NOMO-1 (cell line): ENCODE results near the gene CYTH1.

Experiments
- DNase-seq, 2 experiments: peaks; one replicate each; lab custom pipeline; 2025; ENCODE audit not compliant: unreplicated experiment in 2 of 2; lab: John Stamatoyannopoulos, UW

Gene CYTH1, protein sequence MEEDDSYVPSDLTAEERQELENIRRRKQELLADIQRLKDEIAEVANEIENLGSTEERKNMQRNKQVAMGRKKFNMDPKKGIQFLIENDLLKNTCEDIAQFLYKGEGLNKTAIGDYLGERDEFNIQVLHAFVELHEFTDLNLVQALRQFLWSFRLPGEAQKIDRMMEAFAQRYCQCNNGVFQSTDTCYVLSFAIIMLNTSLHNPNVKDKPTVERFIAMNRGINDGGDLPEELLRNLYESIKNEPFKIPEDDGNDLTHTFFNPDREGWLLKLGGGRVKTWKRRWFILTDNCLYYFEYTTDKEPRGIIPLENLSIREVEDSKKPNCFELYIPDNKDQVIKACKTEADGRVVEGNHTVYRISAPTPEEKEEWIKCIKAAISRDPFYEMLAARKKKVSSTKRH

DNA sequence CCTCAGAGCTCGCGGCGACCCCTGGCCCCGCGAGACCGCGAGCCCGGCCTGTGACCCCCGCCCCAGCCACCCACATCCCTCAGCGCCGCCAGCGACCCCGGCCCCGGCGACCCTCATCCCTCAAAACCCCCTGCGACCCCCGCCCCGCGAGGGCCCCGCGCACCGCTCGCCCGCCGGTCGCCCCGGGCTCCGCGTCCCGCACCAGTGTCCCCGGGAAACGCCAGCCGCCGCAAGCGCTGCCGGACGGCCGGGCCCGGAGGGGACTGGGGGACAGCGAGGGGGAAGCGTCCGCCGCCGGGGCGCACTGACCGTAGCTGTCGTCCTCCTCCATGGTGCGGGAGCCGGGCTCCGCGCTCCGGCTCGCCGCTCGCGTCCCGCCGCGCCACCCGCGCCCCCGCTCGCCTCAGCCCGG is at the start of gene CYTH1:
Gene CYTH1 (minus strand): TSS at position 381 of the 412 bp plus-strand sequence. CDS start 50 bp downstream, at position 331.
- no peak for DNase-seq

DNA sequence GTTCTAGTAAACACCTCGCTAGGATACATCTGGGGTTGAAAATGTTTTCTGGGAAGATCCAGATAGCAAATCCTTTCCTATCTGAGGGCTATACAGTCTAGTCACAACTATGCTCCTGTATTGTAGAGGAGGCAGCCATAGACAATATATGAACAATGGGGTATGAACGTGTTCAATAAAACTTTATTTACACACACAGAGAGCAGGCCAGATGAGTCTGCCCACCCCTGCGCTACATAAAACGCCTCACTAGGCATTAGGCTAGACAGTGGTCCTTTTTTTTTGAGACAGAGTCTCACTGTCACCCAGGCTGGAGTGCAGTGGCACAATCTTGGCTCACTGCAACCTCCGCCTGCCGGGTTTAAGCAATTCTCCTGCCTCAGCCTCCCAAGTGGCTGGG is 47.4 kb upstream of the CYTH1 start:
- DNase-seq = no peak

DNA sequence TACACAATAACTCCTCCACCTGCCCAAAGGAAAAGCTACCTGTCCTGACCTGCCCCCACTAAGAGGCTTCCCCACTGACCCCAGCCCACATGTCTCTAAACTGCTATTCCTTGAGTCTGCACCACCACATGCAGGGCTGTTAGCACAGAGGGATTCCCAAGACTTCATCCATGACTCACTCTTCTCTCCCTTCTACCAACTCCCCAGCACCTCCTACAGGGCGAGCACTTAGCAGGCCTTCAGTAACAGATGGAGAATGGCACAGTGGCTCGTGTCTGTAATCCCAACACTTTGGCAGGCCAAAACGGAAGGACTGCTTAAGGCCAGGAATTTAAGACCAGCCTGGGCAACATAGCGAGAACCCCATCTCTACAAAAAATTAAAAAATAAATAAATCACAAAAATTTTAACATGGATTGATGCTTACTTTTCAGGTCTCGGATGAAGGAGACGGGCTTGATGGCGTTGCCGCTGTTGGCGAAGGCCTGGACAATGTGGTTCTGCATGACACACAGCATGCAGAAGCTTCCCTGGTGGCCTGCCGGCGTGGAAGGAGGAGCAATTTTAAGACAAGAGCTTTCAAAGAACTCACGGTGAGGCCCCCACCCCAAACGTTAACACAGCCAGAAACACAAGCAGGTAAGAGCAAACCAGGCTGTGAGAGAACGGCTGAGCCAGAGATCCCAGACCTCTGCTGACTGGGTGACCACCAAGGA is 46.6 kb upstream of the CYTH1 start:
- DNase-seq = no peak

DNA sequence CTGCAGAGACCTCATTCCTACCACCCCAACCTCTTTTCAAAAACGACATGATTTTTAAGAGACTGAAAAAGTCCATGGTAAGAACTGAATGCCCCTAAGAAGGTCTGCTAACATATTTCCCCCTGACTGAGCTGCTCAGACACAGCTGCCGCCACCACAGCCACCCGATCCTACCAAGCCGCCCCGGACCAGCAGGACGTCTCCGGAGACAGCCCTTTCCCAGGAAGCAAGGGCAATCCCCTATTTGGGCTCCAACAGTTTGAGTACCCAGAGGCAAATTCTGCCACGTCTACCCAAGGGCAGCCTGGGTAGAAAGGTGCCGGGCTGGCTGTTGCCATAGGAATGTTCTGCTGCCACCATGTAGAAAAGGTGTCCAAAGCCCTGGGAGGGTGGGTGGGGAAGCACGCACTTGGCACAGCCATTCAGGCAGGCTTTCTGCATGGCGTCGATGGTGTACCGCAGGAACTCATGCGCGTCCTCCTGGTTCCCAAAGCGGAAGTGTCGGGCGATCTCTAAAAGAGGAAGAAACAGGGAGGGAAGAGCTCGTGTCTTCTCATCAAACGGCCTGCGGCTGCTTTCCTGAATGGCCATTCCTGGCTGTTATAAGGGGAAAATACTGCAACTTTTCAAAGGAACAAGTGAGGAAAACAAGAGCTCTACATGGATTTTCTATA is 44.9 kb upstream of the CYTH1 start:
- peak in 1 of 2 experiments; percentile 39 for DNase-seq

DNA sequence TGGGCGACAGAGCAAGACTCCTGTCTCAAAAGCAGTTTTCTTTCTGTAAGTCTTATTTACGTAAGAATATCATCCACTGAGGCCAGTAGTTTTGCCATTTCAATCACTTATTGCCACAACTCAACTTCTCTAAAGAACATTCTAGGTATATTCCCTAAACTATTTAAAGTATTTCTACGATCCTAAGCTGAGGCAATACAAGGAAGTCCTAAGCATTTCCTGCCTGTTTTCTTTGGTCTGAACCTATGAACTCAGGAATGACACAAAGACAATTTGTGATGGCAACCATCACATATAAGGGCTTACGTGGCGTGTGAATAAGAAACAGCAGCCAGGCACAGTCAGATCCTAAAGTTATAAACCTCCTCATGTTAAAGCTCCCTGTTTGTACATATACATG is 44.3 kb upstream of the CYTH1 start:
- DNase-seq = no peak

DNA sequence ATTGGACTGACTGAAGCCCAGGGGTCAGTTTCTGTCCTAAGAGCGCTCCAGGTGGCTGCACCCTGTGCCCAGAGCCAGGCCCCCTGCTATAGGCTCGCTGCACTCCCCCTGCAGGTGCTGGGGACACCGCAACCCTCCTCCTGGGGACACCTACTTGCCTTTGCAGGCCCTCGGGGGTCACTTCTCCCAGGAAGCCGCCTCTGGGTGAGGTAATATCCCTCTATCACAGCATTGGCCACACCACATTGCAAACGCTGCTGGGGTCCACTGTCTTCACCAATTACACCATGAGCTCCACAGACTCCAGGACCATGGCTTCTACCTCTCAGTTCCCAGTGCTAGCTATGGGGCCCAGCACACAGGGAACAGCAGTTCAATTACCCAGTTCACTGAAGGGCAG is 43.6 kb upstream of the CYTH1 start:
- no peak for DNase-seq

DNA sequence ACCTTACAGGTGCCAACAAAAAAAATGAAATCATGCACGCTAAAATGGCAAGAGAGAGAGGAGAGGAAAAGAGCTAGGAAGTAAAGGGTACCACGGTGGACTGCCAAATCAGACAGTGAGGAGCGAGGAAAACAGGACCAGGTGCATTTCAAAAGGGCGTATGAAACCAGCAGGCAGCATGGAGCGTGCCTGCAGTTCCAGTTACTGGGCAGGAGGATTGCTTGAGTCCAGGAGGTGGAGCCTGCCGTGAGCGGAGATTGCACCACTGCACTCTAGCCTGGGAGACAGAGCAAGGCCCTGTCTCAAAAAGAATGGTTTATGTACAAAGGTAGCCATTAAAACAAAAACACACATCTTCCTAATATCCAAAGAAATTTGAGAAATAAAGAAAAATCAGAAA is 42.2 kb upstream of the CYTH1 start:
- DNase-seq = no peak

DNA sequence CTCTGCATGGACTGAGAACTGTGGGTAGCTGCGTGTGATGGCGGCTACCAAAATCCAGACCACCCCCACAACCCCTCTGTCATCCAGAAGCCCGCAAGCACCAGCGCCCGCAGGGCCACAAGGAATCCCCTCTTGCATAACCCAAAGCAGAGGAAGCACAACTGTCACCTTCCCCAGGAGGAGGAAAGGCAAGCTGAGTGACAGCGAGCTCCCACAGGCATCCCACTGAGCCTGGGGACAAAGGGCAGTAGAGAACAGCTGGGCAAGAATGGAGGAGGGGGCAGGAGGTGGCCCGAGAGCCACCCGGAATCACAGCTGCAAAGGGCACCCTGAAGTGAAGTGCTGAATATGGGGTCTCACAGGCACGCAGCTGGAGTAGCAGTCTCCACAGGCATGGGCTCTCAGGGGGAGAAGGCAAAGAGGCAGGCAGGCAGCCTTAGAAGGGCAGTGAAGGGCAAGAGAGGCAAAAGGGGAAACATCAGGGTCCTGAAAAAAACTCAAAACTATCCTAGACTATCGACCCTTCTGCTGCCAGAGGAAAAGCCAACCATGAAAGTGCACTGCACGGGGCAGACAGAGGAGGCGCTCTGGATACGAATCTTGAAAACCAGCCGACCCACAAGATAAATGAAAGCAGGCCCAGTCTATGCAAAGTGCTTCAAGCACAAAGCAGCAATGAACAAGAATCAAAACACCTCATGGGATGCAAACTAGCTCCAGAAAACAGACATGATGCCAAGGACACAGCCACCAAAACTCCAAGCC is 41.4 kb upstream of the CYTH1 start:
- no peak for DNase-seq

DNA sequence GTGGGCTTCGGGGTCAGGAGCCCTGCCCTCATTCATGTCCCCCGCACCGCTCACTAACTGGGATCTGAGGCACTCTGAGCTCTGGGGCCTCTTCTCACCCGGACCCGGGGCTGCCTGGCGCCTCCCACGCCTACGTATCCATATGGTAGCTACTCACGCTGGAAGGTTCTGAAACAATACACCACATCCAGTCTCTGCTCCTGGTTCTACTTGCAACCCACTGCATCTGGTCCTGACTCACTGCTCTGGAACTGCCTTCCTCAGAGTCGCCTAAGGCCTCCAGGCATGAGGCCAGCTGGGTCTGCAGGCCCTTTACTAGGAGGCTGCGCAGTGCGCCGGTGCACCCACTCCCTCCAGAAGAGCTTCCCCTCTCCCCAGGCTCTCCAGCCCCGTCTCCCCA is 40.5 kb upstream of the CYTH1 start:
- no peak for DNase-seq

DNA sequence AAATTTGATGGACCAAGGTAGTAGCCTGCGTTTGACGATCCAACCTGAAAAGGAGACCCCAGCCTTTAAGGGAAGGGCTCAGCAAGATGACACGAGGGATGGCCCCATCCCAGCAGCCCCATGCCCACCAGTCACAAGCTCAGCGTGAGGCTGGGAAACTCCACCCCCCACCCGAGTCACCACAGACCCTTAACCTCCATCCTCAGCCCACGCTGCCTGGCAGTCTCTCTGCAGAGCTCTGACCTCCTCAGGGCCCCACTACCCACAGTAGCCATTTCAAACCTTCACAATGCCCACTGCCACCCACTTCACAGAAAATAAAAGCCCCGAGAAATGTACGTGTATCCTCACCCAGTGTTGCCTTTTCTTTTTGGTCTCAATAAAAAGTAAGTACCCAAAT is 39.9 kb upstream of the CYTH1 start:
- no peak for DNase-seq

DNA sequence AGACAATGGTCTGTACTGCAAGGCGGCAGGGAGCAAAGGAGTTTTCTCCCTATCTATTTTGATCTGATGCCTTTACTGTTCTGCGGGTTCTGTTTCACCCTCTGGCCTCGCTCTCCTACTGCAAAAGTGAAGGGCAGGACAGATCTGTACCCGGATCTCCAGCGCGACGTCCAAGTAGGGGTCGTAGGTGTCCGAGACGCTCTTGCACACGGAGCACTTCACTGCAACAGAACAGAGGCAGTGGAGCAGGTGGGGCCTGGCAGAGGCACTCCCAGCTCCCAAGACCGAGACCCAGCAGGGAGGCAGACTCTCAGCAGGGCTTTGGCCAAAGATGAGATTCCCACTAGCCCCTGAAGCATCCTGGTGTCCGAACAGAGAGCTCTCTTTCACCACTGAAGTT is 38.8 kb upstream of the CYTH1 start:
- no peak for DNase-seq

DNA sequence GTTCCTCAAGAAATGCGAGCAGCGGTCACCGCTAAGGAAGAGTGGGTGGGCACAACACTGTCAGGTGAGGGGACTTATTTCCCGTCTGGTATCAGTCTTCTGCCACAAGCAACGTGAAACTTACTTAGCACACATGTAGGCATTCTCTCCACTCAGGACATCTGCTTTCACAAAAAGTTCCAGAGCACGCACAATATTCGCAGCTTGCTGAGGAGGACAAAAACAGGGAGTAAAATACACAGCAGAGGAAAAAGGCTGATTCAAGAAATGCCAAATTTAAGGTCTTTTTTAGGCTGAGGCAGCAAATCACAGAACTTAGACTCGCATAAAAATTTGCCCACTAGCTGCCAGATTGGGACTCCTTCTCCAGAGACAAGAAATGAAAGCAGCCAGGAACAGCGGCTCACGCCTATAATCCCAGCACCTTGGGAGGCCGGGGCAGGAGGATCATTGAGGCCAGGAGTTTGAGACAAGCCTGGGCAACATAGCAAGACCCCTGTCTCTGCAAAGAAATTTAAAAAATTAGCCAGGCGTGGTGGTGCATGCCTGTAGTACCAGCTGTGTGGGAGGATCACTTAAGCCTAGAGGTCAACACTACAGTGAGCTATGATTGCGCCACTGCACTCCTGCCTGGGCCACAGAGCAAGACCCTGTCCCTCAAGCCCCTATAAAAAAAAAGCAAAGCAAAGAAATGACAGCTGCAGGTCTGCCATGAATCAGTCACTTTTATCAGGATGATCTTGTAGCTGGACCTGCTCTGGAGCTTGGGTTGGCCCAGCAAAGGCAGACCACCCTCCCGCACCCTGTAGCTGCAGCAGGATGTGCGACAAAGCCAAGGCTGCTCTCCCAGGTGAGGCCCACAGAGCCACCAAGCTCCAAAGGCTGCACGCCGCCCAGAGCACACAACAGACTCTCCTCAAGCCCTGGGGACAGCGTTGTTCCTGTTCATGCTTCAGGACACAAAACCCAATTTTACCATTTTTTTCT is 38.0 kb upstream of the CYTH1 start:
- DNase-seq = no peak

DNA sequence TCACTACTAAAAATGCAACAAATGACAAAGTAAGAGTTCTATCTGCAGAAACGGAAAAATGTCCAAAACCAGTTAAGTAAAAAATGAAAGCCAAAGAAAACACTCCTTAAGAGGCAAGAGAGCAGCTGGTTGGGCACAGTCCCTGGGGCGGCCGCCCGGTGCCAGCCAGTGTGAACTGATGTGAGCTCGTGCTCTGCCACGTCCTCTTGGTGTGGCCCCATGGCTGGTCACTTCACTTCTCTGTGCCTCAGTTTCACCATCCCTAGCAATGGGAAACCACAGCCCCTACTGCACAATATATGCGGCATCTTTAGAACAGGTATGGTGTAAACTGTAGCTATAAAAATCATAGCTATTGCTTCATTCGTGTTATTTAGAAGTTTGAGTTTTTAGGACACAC is 37.3 kb upstream of the CYTH1 start:
- no peak for DNase-seq

DNA sequence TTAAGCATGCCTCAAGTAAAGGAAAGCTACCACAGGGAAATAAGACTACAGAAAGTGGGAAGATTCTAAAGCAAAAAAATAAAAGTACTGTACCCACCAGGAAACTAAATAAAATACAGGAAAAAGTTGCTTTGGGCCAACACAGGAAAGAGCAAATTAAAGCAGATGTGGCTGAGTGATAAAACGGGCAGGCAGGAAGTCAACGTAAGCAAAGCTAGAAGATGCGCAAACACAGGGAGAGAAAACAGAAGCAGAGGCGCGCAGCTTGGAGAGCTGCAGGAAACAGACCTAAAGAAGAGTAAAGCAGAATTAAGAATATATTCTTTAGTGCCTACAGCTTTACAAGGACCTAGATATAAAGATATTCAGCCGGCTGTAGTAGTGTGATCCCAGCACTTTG is 36.9 kb upstream of the CYTH1 start:
- DNase-seq = peak in 1 of 2 experiments; percentile 9

DNA sequence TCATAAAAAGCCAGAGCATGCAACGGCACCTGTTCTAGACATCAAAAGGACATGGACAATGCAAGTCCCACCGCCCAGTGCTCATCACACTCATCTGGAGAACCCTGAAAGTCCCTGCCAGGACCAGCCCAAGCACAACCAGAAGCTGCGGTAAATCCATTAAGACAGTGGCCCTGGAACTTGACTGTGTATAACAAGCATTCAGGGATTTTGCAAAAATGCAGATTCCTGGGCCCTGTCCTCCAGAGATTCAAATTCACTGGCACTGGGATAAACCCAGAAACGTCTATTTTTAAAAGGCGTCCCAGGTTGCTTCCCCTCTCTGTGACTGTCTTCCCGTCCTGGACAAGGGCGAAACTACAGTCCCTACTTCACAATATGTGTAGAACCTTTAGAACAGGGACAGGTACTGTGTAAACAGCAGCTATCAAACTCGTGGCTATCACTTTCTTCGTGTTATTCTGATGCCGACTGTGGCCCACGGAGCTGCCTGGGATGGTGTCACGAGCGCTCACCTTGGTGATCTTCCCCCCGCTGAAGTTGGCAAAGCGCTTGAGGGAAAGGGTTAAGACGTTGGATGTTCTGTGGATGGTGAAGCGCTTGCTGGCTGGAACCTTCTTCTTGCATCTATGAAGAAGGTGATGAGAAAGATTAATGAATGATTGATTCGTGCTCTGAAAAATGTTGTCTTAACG is 36.2 kb upstream of the CYTH1 start:
- DNase-seq = no peak

DNA sequence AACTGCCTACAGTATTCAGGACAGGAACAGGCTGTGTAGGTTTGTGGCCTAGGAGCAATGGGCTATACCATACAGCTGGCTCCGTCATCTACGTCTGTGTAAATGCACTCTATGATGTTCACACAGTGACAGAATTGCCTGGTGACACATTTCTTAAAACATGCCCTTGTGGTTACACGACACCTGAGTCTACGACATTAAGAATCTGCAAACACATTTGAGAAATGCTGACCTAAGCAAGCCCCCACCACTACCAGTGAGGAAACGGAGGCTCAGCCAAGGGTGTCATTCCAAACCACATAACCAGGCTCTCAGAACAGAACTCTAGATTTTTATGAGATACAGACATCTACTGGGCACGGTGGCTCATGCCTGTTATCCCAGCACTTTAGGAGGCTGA is 35.0 kb upstream of the CYTH1 start:
- no peak for DNase-seq

DNA sequence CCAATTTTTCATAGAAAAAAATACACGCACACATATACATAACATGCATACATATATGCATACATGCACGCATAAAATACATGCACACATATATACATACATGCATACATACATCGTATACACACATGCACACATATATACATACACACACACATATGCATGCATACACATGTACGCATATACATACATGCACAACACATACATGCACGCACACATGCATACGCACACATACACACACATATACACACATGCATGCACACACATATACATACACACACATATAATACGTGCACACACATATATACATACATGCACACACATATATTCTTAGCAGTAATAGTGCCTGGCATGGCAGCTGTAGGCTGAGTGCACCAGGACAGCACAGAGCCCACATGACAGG is 33.6 kb upstream of the CYTH1 start:
- no peak for DNase-seq

DNA sequence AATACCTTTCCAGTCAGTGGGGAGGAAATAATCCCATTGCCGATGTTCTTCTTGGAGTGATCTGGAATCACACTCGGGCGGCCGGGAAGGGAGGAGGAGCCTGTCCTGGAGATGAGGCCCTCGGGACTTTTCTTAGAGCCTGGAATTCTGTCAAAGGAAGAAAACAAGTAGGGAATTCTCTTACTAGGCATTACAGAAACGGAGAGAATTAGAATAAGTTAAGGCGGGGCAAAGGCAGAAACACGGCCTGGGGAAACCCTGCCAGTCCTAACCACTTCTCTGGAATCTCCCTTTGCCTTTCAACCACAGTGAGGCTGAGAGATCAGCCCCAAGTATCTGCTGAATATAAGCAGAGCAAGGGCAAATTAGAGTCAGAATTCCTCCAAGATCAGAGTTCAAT is 30.8 kb upstream of the CYTH1 start:
- no peak for DNase-seq

DNA sequence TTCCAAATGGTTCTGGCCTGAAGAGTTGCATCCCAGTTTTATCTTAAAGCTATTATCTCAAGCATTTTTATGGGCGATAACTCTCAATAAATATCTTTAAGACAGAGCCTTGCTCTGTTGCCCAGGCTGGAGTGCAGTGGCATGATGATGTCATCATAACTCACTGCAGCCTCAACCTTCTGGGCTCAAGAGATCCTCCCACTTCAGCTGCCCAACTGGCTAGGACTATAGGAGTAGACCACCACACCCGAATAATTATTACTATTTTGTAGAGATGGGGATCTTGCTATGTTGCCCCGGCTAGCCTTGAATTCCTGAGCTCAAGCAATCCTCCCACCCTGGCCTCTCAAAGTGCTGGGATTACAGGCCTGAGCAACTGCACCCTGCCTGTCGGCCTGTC is 26.1 kb upstream of the CYTH1 start:
- DNase-seq = no peak
